H9 (cell line): ENCODE results near the gene NR1H2. TPM values are rescaled to one million over a fixed set of nuclear protein-coding genes. Genes with fewer than 3 reads are reported as not detected.

Experiments used
- DNase-seq: peaks from one replicate; pipeline ENCODE4 v3.0.0-alpha.2; 2017
- H2AFZ ChIP-seq: one replicate; pipeline ENCODE4 v1.6.1; 2013; ENCODE audit warnings: mild to moderate bottlenecking, low read length, control low read depth, moderate library complexity
- H2AK5ac ChIP-seq: 2 replicates; pipeline ENCODE4 v1.6.1; 2013; ENCODE audit warnings: low read length, control low read depth, mixed read lengths; ENCODE audit not compliant: insufficient read length
- H2BK120ac ChIP-seq: one replicate; pipeline ENCODE4 v1.6.1; 2013; ENCODE audit warnings: low read depth, mild to moderate bottlenecking, low read length, control low read depth, inconsistent platforms; ENCODE audit not compliant: poor library complexity, severe bottlenecking
- H2BK12ac ChIP-seq: 2 replicates; pipeline ENCODE4 v1.6.1; 2013; ENCODE audit warnings: low read length, control low read depth, mixed read lengths, low read depth; ENCODE audit not compliant: insufficient read length
- H2BK15ac ChIP-seq: 2 replicates; pipeline ENCODE4 v1.6.1; 2013; ENCODE audit warnings: low read depth, low read length, control low read depth
- H2BK20ac ChIP-seq: one replicate; pipeline ENCODE4 v1.6.1; 2013; ENCODE audit warnings: low read depth, mild to moderate bottlenecking, low read length, control low read depth, inconsistent platforms; ENCODE audit not compliant: poor library complexity, severe bottlenecking
- H2BK5ac ChIP-seq: 2 replicates; pipeline ENCODE4 v1.6.1; 2013; ENCODE audit warnings: low read length, control low read depth, mixed read lengths; ENCODE audit not compliant: insufficient read length
- H3K14ac ChIP-seq: 2 replicates; pipeline ENCODE4 v1.6.1; 2013; ENCODE audit warnings: low read length, control low read depth; ENCODE audit not compliant: insufficient read depth
- H3K18ac ChIP-seq: 2 replicates; pipeline ENCODE4 v1.6.1; 2013; ENCODE audit warnings: low read depth, mild to moderate bottlenecking, mixed read lengths, low read length, control low read depth; ENCODE audit not compliant: insufficient read length
- H3K23ac ChIP-seq: 2 replicates; pipeline ENCODE4 v1.6.1; 2013; ENCODE audit warnings: low read length, control low read depth, mixed read lengths, low read depth; ENCODE audit not compliant: insufficient read length
- H3K23me2 ChIP-seq: 2 replicates; pipeline ENCODE4 v1.6.1; 2013; ENCODE audit warnings: low read depth, mild to moderate bottlenecking, mixed read lengths, low read length, control low read depth; ENCODE audit not compliant: insufficient read length, poor library complexity, severe bottlenecking
- H3K27ac ChIP-seq: 2 replicates; pipeline ENCODE4 v1.5.1; 2013; ENCODE audit warnings: low read length, control low read depth, mixed read lengths, low read depth; ENCODE audit not compliant: insufficient read length
- H3K27me3 ChIP-seq: 2 replicates; pipeline ENCODE4 v1.6.1; 2013; ENCODE audit warnings: low read length, control low read depth, inconsistent platforms; ENCODE audit not compliant: insufficient read depth
- H3K4ac ChIP-seq: 2 replicates; pipeline ENCODE4 v1.6.1; 2013; ENCODE audit warnings: low read depth, mild to moderate bottlenecking, control low read depth, inconsistent platforms, low read length, moderate library complexity
- H3K4me1 ChIP-seq: 2 replicates; pipeline ENCODE4 v1.6.1; 2013; ENCODE audit warnings: low read length, control low read depth, inconsistent platforms; ENCODE audit not compliant: insufficient read depth
- H3K4me2 ChIP-seq: 2 replicates; pipeline ENCODE4 v1.6.1; 2013; ENCODE audit warnings: low read length, control low read depth, mixed read lengths; ENCODE audit not compliant: insufficient read length, insufficient read depth
- H3K56ac ChIP-seq: 2 replicates; pipeline ENCODE4 v1.6.1; 2013; ENCODE audit warnings: low read depth, mild to moderate bottlenecking, mixed read lengths, low read length, control low read depth; ENCODE audit not compliant: insufficient read length
- H3K79me1 ChIP-seq: 2 replicates; pipeline ENCODE4 v1.6.1; 2013; ENCODE audit warnings: low read depth, mild to moderate bottlenecking, moderate library complexity, low read length, control low read depth, inconsistent platforms; ENCODE audit not compliant: insufficient read depth, poor library complexity, severe bottlenecking
- H3K79me2 ChIP-seq: 2 replicates; pipeline ENCODE4 v1.6.1; 2013; ENCODE audit warnings: low read length, control low read depth, inconsistent platforms; ENCODE audit not compliant: insufficient read depth
- H3K9ac ChIP-seq: 2 replicates; pipeline ENCODE4 v1.6.1; 2013; ENCODE audit warnings: low read length, control low read depth, mixed read lengths; ENCODE audit not compliant: insufficient read length; ENCODE audit errors: extremely low read depth
- H3K9me3 ChIP-seq: one replicate; pipeline ENCODE4 v1.6.1; 2013; ENCODE audit warnings: low read depth, low read length, inconsistent platforms; ENCODE audit not compliant: control insufficient read depth
- H3T11ph ChIP-seq: one replicate; pipeline ENCODE4 v1.6.1; 2013; ENCODE audit warnings: mild to moderate bottlenecking, low read length, control low read depth, inconsistent platforms
- H4K20me1 ChIP-seq: one replicate; pipeline ENCODE4 v1.6.1; 2013; ENCODE audit not compliant: control insufficient read depth, insufficient read length, insufficient read depth
- H4K5ac ChIP-seq: 2 replicates; pipeline ENCODE4 v1.6.1; 2013; ENCODE audit warnings: low read depth, mild to moderate bottlenecking, mixed read lengths, low read length, control low read depth; ENCODE audit not compliant: insufficient read length
- H4K8ac ChIP-seq: replicated peaks from 2 replicates; pipeline ENCODE4 v1.6.1; 2013; ENCODE audit warnings: low read length, control low read depth, mixed read lengths, low read depth; ENCODE audit not compliant: insufficient read length
- H4K91ac ChIP-seq: 2 replicates; pipeline ENCODE4 v1.6.1; 2013; ENCODE audit warnings: low read depth, mild to moderate bottlenecking, moderate library complexity, mixed read lengths, low read length, control low read depth; ENCODE audit not compliant: insufficient read length
- H3K27ac Mint-ChIP-seq, 3 experiments: 2 replicates in 2 of 3; 3 replicates in 1 of 3; pipeline ENCODE4 v1.8.0; 2020 to 2021; ENCODE audit warnings: mixed read lengths in 3 of 3, mild to moderate bottlenecking in 1 of 3, moderate library complexity in 1 of 3
- H3K27me3 Mint-ChIP-seq: 2 replicates; pipeline ENCODE4 v1.8.0; 2021; ENCODE audit warnings: low read depth, mild to moderate bottlenecking, moderate library complexity, mixed read lengths
- H3K36me3 Mint-ChIP-seq, 3 experiments: 2 replicates in 2 of 3; 3 replicates in 1 of 3; pipeline ENCODE4 v1.8.0; 2020 to 2021; ENCODE audit warnings: low read depth in 3 of 3, mixed read lengths in 3 of 3; ENCODE audit not compliant: insufficient read depth in 1 of 3
- H3K4me1 Mint-ChIP-seq, 2 experiments: 2 replicates each; pipeline ENCODE4 v1.8.0; 2020; ENCODE audit warnings: mixed read lengths in 2 of 2
- H3K4me3 Mint-ChIP-seq, 2 experiments: 2 replicates in 1 of 2; 3 replicates in 1 of 2; pipeline ENCODE4 v1.8.0; 2020 to 2021; ENCODE audit warnings: mild to moderate bottlenecking in 2 of 2, mixed read lengths in 2 of 2, moderate library complexity in 1 of 2
- H3K9me3 Mint-ChIP-seq, 2 experiments: 2 replicates in 1 of 2; 3 replicates in 1 of 2; pipeline ENCODE4 v1.8.0; 2020; ENCODE audit warnings: mild to moderate bottlenecking in 2 of 2, mixed read lengths in 2 of 2, moderate library complexity in 1 of 2
- WGBS: extraction: QIAGEN DNeasy Blood & Tissue Kit; methylation state at CpG from one replicate; pipeline ENCODE4 v1.1.7; 2013; ENCODE audit warnings: missing lambda C conversion rate, low lambda C conversion rate, mixed read lengths; ENCODE audit not compliant: insufficient read length; ENCODE audit errors: extremely low coverage; 5-methylcytosine and 5-hydroxymethylcytosine counted together
- total RNA-seq: library from RNA; stranded (reverse); gene quantifications from 2 replicates; pipeline ENCODE4 v1.2.1, GENCODE V29; 2021
- TF ChIP-seq, protein P1 (sequence below): fragments of 200-600 bp; sonication (generic); conservative IDR thresholded peaks from 3 replicates; pipeline ENCODE4 v1.8.0; 2021; ENCODE audit warnings: antibody characterized with exemption, mild to moderate bottlenecking

The NR1H2 gene
- total RNA-seq, 1 experiment from 2014 or later: 33.2 TPM

DNA sequence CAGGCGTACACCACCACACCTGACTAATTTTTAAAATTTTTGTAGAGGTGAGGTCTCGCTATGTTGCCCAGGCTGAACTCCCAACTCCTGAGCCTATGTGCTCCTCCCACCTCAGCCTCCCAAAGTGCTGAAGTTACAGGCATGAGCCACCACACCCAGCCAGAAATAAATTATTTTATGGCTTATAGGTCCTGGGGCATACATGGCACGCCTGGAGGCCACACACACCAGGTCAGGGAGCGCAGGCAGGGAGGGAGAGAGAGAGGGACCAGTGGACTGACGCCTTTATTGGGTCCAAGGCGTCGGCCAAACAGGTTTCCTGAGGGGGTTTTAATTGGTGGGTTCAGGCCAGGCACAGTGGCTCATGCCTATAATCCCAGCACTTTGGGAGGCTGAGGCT, 49.3 kb downstream of the NR1H2 start:
- no peak overlapping the region for H3K9ac ChIP-seq
- H2BK20ac ChIP-seq: no peak overlapping the region
- no peak overlapping the region for H3K18ac ChIP-seq
- no peaks in the 10 kb centered on the region for H3K4me1 ChIP-seq
- H4K91ac ChIP-seq: no peak overlapping the region
- peaks cover 3% of the 10 kb centered on the region; the same call in 1 of the 2 replicates for H3K79me2 ChIP-seq
- DNase-seq: no peak
- Mint-ChIP-seq H3K9me3 (peaks cover 0 to 3% of the 10 kb centered on the region in 2 experiments; a peak in 1 of 5 replicates), H3K4me1 (peaks cover 6 to 8% of the 10 kb centered on the region in 2 experiments), H3K36me3 (peaks cover 0 to 19% (median 7%) of the 10 kb centered on the region in 3 experiments; a peak in 4 of 7 replicates), H3K27ac (no peak overlapping the region), H3K4me3 (no peak overlapping the region), H3K27me3 (peaks cover 1% of the 10 kb centered on the region; the same call in 1 of the 2 replicates)
- no peak overlapping the region for H3K56ac ChIP-seq
- TF ChIP-seq, protein P1, sequence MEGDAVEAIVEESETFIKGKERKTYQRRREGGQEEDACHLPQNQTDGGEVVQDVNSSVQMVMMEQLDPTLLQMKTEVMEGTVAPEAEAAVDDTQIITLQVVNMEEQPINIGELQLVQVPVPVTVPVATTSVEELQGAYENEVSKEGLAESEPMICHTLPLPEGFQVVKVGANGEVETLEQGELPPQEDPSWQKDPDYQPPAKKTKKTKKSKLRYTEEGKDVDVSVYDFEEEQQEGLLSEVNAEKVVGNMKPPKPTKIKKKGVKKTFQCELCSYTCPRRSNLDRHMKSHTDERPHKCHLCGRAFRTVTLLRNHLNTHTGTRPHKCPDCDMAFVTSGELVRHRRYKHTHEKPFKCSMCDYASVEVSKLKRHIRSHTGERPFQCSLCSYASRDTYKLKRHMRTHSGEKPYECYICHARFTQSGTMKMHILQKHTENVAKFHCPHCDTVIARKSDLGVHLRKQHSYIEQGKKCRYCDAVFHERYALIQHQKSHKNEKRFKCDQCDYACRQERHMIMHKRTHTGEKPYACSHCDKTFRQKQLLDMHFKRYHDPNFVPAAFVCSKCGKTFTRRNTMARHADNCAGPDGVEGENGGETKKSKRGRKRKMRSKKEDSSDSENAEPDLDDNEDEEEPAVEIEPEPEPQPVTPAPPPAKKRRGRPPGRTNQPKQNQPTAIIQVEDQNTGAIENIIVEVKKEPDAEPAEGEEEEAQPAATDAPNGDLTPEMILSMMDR: no peak
- H4K20me1 ChIP-seq: no peaks in the 10 kb centered on the region
- H2BK15ac ChIP-seq: no peak overlapping the region
- no peak overlapping the region for H2AFZ ChIP-seq
- no peak overlapping the region for H2AK5ac ChIP-seq
- H3K79me1 ChIP-seq: no peaks in the 10 kb centered on the region
- H2BK120ac ChIP-seq: no peak overlapping the region
- no CpG with 5 or more reads among the region's 7 CpGs for WGBS
- no peak overlapping the region for H2BK5ac ChIP-seq
- no peak overlapping the region for H3K14ac ChIP-seq
- no peak overlapping the region for H3K4ac ChIP-seq
- no peak overlapping the region for H2BK12ac ChIP-seq
- H3K27ac ChIP-seq: no peak overlapping the region
- no peak overlapping the region for H3K4me2 ChIP-seq
- no peaks in the 10 kb centered on the region for H3K27me3 ChIP-seq
- no peak overlapping the region for H4K5ac ChIP-seq
- H4K8ac ChIP-seq: no peak overlapping the region
- no peak overlapping the region for H3T11ph ChIP-seq
- no peak overlapping the region for H3K23ac ChIP-seq
- H3K9me3 ChIP-seq: no peaks in the 10 kb centered on the region
- no peaks in the 10 kb centered on the region for H3K23me2 ChIP-seq
